LoVo (cell line): ENCODE results near the gene CCDC146.

Source experiments
- DNase-seq: peaks from one replicate; pipeline ENCODE4 v3.0.0-alpha.2; 2016; ENCODE audit warnings: low spot score

CCDC146 gene

DNA sequence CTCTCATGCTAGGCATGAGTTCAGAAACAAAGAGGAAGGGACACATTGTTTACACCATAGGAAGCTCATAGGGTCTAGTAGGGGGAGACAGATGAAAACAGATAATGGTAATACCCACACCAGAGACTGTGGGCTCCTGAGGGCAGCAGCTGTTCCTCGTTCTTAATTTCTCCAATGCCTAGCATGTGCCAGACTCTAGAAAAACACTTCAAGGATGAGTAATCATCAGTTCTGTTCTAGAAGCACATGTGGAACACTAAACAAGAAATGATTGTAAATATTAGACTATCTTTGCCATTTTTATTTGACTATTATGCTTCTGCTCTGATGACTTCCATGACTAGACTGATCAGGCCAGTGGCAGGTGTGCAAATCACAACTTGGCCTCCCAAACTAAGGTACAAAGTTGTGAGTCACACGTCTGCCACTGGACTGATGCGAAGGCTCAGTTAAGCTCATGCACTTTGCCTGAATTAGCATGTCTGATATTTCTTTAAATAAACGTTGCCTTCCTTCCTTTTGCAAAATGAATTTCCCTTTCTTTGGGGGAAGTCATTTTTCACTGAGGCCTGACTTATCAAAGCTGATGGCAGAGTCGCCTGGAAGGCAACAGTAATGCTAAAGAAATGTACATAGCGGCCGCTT lies 166.4 kb downstream of the CCDC146 start:
- no peak for DNase-seq

DNA sequence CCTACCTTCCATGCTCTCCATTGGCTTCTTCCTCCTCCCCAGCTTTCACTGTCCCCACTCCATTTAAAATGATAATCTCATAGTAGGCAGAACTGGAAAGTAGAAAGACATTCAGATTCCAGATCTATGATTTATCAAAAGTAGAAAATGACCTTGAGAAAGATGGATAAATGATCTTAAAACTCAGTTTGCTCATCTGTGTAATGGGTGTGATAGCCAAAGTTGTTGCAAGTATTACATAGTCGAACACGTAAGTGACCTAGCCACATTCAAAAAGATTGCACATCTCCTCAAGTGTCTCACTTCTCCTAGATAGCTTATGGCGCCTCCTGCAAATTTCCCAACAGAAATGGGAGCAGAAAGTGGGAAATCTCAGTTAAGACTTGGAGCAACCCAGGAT lies 167.0 kb downstream of the CCDC146 start:
- no peak for DNase-seq

DNA sequence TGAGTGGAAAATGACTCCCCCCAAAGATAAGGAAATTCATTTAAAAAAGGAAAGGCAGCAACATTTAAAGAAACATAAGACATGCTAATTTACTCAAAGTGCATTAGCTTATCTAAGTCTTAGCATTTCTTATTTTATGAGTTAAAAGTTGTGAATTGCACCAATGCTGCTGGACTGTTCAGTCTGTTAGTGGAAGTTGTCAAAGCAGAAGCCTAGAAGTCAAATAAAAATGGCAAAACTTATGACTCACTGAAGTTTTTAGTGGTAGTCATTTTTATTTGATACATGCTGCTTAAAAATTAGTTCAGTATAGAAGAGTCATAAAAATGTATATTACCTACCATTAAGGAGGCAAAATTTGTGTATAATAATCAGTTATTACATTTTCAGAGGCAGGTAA lies 168.0 kb downstream of the CCDC146 start:
- no peak for DNase-seq

DNA sequence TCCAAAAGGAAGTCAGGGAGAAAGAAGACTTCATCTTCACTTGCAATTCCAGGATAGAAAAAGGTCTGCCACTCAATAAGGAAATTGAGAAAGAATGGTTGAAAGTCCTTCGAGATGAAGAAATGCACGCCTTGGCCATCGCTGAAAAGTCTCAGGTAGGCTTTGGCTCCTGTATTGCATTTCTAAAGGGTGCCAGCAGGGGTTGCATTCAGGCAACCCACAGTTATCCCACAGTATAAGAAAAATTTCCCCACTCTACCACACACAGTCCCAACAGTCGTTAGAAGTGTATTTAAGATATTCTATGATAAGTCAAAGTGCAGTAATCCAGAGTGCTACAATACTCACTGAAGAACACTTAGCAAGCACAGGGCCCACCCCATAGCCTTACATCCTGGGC lies 170.6 kb downstream of the CCDC146 start:
- no peak for DNase-seq

DNA sequence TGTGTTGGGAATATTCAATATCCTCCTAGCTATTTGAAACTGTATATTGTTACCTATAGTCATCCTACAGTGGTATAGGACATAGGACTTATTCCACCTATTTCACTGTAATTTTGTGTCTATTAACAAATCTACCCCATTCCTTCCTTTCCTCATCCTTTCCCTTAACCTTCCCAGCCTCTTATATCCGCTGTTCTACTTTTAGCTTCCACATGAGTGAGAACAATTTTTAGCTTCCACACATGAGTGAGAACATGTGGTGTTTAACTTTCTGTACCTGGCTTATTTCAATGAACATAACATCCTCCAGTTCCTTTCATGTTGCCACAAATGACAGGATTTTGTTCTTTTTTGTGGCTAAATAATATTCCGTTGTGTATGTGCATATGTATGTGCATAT lies 173.1 kb downstream of the CCDC146 start:
- no peak for DNase-seq

DNA sequence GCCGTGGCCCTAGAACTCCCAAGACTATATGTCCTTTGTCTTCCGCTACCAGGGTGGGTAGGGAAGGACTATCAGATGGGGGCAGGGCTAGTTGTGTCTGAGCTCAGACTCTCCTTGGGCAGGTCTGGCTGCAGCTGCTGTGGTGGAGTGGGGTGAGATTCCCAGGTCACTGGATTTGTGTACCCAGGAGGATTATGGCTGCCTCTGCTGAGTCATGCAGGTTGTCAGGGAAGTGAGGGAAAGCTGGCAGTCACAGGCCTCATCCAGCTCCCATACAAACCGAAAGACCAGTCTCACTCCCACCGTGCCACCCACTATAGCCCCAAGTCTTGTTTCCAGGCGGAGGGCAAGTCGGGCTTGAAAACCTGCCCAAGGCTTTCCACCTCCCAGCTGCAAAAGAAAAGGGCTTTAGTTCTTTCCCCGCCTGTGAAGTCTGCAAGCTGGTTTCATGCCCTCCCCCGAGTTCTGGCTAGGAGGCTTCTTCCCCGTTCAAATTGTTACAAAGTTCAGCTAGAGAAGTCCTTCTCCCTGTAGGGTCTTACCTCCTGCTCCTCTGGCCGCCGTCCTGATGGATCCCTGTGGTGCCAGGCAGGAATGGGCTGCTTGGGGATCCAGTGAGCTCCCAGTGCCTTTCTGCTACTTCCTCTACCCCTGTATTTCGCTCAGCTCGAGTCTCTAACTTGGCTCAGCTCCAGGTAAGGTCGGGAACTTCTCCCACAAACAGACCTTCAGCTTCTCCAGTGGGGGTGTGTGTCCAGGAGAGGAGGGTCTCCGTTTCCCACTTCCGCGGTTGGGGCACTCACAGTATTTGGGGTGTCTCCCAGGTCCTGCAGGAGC lies 184.0 kb downstream of the CCDC146 start:
- DNase-seq, result no peak

DNA sequence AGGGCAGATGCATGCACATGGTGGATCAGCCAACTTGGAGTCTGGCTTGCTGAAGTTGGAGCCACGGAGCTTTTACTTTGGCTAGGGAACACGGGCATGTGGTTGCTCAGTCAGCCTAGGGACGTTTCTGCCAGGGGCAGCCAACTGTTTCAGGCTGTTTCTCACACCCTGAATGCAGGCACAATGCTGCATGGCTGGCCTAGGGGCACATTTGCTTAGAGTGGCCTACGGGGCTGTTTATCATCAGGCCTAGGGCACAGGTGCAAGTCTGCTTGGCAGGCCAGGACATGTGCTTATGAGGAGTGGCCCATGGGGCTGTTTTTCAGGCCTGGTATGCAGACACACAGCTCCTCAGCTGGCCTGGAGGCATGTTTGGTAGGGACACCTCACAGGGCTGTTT lies 186.4 kb downstream of the CCDC146 start:
- no peak for DNase-seq

DNA sequence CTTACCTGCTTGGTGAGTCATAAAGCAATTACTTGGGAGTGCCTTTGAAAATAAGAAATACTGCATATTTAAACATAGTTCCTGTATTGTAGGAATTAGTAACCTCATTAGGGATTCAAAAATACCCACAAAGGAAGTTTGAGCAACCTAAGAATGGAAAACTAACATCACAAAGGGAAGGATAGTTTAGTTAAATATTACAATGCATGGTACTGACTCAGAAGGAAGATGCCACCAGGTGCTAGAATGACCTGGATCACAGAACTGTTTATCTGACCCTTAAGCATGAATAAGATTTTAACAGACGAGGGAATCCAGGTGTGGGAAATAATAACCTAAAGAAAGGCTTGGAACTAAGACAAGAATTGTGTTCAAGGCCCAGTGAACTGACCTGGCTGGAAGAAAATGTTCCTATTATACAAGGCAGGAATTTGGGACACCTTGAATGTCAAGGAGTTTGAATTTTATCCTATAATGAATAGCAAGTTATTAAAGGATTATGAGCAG lies 187.4 kb downstream of the CCDC146 start:
- DNase-seq, result peak; percentile 39

DNA sequence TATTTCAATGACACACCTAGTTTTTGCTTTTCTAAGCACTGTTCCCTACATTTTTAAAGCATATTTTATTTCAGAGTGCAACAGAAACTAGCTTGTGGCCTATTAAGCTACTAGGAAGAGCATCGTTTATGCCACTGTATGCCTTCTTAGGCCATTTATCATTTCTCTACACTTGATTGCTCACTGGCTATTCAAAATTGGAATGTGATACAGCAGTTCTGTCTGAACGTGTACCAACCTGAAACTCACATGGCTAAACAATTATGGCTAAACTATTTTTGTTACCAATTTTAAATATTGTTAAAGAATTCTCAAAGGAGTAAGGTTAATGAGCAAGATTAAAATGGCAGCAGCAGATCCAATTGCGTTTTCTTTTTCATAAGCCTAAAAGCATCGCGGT lies 188.6 kb downstream of the CCDC146 start:
- DNase-seq, result no peak

DNA sequence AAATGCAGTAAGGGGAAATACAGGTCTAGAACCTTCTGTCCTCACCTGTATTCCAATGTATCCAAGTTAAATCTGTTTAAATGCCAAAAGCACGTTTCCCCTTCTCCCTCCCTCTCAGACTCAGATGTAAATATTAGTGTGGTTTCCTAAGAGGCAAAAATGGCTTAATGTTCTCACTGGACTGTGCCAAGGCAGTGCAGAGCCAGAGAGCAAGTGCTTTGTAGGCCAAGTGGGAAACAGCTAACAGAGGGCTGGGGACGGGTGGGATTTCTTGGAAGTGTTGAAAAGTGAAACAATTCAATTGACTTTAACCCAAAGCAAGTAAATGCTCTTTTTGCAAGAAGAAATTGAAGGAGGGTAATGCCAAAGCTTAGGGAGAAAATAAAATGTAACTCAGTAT lies 190.7 kb downstream of the CCDC146 start:
- DNase-seq, result no peak

DNA sequence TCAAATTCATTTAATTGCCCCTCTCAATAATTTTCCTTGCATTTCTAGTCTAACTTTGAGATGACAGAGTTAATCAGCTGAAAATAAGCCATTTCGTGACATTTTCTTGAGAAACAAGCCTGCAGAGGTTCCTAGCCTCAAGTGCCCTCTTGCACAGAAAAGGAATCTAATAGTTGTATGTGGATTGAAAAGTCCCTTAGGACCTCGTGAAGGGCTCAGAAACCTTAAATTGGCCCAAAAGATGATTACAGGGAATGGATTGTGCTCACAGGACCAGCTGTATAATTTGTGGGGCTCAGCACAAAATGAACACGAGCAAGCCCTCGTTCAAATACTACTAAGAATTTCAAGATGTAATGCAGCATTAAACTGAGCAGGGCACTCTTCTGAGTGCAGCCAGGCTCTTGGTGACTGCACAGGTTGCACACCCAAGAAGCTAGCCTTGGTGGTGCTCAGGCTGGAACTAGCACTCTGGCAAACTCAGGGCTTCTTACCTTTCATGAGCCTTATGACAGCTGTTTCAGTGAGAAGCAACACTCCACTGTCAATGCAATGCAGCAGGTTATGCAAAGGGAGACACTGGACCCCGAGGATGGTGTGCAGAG lies 191.6 kb downstream of the CCDC146 start:
- DNase-seq, result no peak

DNA sequence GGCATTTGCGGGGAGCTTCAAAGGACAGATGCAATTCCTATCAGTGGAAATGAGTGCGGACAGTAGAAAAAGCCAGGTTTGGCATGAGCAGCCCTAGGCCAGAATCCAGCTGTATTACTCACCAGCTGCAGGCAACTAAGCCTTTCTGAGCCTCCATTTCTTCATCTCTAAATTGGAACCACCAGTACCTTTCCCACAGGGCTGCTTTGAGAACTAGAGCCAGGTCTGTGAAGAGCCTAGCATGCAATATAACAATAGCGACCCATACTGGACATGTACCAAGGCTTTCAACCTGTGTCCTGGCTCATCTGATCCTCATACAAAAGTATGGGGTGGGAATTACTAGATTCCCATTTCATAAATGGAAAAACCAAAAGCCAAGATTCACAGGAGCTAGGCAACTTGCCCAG lies 192.8 kb downstream of the CCDC146 start:
- no peak for DNase-seq

DNA sequence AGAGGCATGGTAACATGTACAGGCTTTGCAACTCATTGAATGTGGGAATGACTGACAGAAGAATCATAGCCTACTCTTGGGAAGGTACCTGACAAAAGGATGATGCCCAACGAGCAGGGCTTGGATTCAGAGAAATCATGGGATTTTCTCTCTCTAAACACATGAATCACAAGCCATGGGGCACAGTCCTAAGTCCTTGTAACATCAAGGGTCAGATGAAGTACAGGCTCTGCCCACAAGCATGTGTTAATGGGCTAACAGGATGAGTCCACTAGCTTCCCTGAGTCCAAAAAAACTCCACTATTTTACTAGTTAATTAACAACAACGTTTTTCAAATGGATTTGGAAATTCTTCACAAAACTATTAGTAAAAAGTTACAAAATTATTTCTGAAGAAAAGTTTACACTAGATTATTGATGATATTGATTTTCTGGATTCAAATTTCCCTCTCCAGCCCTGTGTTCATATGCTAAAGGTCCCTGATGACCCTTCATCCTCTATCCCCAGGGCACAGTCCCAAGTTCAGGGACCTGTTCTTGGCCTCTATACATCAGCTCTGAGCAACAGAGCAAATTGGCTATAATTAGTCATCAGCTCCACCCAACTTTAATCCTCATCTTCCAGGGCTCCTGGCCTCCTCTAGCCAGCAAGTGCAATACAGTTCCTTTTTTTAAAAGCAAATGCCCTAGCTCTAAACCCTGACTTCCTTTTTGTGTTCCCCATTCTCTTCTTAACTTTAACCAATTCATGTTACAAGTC lies 194.0 kb downstream of the CCDC146 start:
- peak; percentile 42 for DNase-seq

DNA sequence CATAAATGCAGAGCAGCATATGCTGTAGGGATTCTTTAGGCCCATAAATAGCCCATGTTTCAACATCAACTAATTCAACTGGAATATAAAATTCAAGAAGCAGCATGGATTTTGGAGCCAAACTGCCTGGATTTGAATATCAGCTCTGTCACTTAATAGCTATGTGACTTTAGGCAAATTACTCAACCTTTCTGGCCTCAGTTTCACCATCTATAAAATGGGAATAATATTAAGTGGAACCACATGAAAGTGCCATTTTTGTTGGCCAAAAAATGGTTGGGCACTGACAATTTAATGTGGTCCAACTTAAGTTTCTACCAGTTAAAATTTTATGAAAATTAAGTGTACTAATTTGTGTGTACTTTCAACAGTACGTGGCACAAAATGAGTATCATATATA lies 195.6 kb downstream of the CCDC146 start:
- no peak for DNase-seq

DNA sequence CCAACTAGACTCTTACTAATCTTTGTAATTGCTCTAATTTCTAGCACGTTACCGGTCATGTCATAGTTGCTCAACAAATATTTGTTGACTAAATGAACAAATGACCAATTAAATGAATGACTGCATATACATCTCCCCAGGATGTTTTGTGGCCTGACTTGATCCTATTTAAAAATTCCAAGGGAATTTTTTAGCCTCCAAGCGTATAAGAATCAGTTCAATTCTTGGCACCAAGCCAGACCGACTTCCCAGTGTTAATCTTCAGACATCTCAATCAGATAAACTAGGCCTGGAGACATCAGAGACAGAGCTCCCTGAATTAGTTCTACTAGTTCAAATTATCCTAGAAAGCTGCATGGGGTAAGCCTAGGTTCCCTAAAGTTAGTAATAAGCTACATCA lies 197.7 kb downstream of the CCDC146 start:
- DNase-seq, result no peak

DNA sequence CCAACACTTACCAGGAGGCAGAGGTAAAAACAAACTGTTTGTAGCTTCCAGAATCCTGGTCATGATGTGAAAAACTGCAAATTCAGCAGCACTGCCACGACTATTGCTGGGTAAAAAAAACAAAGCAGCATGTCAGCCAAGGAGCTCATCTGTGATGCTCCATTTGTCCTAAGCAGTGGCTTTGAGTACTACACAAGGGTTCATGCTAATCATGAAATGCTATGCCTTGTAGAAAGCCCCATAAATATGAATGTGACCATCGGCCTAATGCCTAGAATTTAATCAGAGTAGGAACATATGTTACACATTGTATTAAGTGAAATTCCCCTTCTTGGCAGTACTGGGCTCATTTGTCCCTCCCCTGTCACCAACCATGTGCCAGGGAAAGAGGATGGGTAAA lies 198.3 kb downstream of the CCDC146 start:
- DNase-seq, result no peak

DNA sequence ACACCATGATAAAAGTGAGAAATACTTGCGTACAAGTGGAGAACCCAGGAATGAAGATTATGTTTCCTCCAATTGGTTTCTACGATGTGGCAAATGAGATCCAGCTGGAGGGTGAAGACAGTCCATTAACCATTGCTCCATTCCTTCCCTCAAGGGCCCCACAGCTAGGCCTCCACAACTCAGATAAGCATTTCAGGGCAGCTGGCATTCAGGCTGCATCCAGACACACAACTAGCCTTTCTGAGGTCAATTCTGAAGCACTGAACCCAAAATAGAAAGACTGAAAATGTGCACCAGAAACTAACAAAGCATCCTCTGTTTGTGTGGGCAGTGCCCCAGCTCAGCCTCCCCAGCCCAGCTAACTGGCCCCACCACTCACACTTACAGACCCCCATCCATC lies 198.9 kb downstream of the CCDC146 start:
- DNase-seq, result no peak

DNA sequence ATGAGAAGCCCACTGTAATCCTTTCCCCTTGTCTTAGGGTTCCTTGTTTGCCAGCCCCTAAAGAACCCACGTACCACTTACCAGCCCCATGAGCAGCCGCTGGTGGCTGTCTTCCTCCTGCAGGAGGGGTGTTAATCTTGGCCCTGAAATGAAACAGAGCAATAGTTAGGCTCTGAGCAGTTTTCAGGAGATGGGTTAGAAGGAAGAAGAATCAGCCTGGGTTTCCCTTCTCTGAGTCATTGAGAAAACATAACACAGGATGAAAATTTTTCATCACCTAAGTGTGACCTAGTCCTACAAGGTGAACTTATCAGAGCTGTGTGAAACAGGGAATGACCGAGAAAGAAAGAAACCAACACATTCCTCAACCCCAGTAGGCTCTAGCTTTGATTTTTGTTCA lies 203.7 kb downstream of the CCDC146 start:
- no peak for DNase-seq

DNA sequence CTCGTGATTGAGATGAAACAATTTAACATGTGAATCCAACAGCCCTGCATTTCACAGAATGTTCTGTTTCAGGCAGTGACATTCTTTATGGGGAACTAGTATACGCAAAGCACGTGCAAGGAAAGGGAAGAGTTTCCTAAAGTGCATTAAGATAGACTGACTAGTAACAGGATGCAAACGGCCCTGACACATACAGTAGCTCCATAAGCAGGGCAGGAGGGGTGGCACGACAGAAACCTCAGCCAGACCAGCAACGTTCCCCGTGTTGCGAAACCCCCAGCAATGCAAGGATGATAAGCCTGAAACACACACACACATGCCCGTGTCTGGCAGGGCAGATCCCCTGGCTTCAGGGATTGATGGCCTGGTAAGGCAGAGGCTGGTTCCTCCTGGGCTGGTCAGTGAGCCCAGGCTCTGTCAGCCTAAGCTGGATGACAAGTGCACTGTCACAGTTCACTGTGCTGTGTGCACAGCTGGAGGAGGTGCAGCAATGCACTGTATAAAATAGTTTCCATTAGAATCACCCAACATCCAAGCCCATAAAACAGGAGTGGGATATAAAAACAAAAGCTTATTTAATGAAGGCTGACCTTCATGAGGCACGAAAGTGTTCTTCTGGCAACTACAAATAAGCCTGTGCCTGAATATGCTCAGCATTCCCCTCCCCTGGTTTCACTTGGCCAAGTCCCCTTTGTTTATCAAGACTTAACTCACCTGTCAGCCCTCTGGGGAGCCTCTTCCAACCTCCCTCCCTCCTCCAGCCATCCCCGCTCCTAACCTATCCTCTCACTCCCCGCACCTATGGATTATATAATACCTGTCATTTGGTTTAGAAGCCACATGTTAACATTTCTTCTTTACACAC lies 204.9 kb downstream of the CCDC146 start:
- DNase-seq, result no peak

DNA sequence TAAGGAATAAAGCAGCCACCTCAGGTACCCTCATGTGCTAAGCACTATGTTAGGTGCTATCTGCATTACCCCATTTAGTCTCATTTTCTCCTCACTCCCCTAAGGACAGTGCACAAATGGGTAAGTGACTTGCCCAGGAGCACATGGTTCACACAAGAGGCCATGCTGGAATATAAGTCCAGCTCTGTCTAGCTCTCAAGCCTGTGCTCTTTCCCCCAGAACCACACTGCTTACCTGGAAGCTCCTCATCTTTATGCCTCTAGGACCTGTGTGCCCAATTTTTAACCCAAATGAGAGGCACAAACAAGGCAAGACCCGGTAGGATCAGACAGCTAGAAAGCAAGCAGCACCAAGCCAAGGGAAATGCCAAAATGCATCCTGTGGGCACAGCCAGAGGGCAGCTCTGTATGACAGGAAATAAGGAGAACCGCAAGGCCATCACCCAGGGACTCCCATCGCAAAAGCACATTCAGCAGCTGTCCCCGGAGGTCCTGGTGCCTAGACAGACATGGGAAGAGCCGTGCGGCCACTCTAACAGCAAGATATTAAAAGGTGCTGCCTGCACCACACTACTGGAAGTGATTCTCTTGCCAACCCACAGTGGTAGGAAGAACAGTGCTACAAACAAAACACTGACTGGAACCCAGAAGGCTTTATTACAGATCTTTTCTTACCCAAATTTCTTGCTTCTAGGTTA lies 205.7 kb downstream of the CCDC146 start:
- no peak for DNase-seq

DNA sequence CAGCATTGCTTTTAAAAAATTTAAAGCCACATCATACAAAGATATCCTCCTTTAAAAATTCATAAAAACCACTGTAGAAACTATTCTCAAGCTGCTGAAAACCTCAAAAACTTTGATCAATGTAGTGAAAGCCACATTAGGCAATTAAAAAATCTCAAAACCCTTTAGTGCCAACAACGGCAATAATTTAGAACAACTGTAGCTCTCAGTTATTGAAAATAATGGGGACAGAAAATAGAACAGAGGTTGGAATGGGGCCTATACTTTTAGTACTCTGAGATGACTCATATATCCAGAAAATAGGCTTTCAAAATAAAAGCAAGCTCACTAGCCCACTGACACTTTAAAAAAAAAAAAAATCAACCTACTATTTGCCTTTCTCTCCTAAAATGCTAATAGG lies 206.3 kb downstream of the CCDC146 start:
- no peak for DNase-seq
